ENCODE data around the gene PITPNC1. TPM values are rescaled to one million over a fixed set of nuclear protein-coding genes. Genes with fewer than 3 reads are reported as not detected.

PITPNC1 gene
- total and polyA plus RNA-seq, 7 donors: 3.0 to 15.7 (median 5.6) TPM

- intact Hi-C loops (cut with DNase I): no loop called here
- no peak for DNase-seq
- no peak for TF ChIP-seq POLR2A (IDR thresholded peaks at IDR 0.05)
- TF ChIP-seq POLR2AphosphoS5 (IDR thresholded peaks at IDR 0.05): no peak
- no peak for TF ChIP-seq CTCF (IDR thresholded peaks at IDR 0.05)
- no peak for TF ChIP-seq EP300 (IDR thresholded peaks at IDR 0.05)
- Histone ChIP-seq H3K36me3 (peaks cover 9 to 96% (median 21%) of the 10 kb centered on the region in 4 donors), H3K4me3 (no peak overlapping the region), H3K27ac (no peak overlapping the region), H3K4me1 (peaks cover 0 to 3% (median 0%) of the 10 kb centered on the region in 4 donors), H3K9me3 (no peaks in the 10 kb centered on the region), H3K27me3 (no peaks in the 10 kb centered on the region)
- WGBS, 2 donors: 92 to 94% methylated on average over 10 of the region's 10 CpGs
These were observed 23.9 kb upstream of the PITPNC1 start for GRCh38 chr17:67353161-67353560.

GRCh38 chr17:67353929-67354574, 23.0 kb upstream of the PITPNC1 start:
- TF ChIP-seq CTCF (IDR thresholded peaks at IDR 0.05) (no peak), POLR2A (IDR thresholded peaks at IDR 0.05) (no peak), POLR2AphosphoS5 (IDR thresholded peaks at IDR 0.05) (no peak), EP300 (IDR thresholded peaks at IDR 0.05) (no peak)
- no peak for DNase-seq
- H3K27ac ChIP-seq: no peak overlapping the region
- H3K4me1 ChIP-seq: peaks cover 0 to 9% (median 6%) of the 10 kb centered on the region in 4 donors
- peaks cover 6 to 87% (median 19%) of the 10 kb centered on the region in 4 donors for H3K36me3 ChIP-seq
- no peaks in the 10 kb centered on the region for H3K27me3 ChIP-seq
- intact Hi-C loops (cut with DNase I): no loop called here
- WGBS, 2 donors: 92 to 95% methylated on average over 8 of the region's 8 CpGs
- no peaks in the 10 kb centered on the region for H3K9me3 ChIP-seq
- H3K4me3 ChIP-seq: no peak overlapping the region

- TF ChIP-seq CTCF (IDR thresholded peaks at IDR 0.05) (no peak), POLR2A (IDR thresholded peaks at IDR 0.05) (no peak), POLR2AphosphoS5 (IDR thresholded peaks at IDR 0.05) (no peak), EP300 (IDR thresholded peaks at IDR 0.05) (no peak)
- H3K36me3 ChIP-seq: peaks cover 6 to 47% (median 16%) of the 10 kb centered on the region in 4 donors
- no peak overlapping the region for H3K4me3 ChIP-seq
- H3K9me3 ChIP-seq: no peaks in the 10 kb centered on the region
- no peak for DNase-seq
- H3K4me1 ChIP-seq: peaks cover 0 to 42% (median 38%) of the 10 kb centered on the region in 4 donors
- intact Hi-C loops (cut with DNase I): no loop called here
- WGBS, 2 donors: 76 to 84% methylated on average over 2 of the region's 2 CpGs
- H3K27ac ChIP-seq: no peak overlapping the region
- no peaks in the 10 kb centered on the region for H3K27me3 ChIP-seq
These were observed 18.5 kb upstream of the PITPNC1 start for GRCh38 chr17:67358612-67359011.

DNA sequence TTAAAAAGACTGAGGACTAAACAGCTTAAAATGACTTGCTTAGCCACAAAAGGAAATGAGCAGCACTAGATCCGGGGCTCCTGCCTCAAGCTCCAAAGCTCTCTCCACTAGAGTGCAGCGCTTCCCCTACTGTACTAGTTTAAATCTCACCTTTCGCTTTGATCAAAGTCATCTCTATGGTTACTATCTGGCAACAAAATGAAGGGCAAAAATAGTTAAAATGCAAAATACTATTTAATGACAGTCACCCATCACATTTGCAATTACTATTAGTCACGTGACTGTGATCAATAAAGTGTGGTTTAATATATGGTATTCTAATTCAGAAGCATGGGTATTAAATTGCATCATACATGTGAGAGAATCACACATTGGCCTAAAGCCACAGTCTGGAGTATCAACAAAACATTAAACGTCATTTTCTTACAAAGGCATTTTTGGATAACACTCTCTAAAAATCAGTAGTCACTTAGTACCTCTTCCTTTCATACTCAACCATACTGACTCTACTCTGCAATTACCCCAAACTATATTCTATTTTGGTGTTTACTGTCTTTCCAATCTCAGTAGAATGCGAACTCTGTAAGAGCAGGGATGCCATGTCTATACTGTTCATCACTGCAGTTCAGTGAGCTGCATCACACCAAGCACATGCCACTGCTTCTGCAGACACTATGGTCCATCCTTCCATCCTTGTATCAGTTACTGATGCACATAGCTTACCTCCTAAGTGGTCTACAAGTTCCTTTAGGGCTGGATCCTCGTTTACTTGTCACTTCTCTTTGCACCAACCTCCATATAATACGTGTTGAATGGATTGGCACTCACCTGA, 16.9 kb upstream of the PITPNC1 start:
- Histone ChIP-seq H3K9me3 (no peaks in the 10 kb centered on the region), H3K36me3 (peaks cover 6 to 31% (median 8%) of the 10 kb centered on the region in 4 donors), H3K27ac (no peak overlapping the region), H3K4me1 (peaks cover 0 to 58% (median 53%) of the 10 kb centered on the region in 4 donors), H3K27me3 (no peaks in the 10 kb centered on the region), H3K4me3 (no peak overlapping the region)
- TF ChIP-seq EP300 (IDR thresholded peaks at IDR 0.05) (no peak), POLR2A (IDR thresholded peaks at IDR 0.05) (no peak), CTCF (IDR thresholded peaks at IDR 0.05) (no peak), POLR2AphosphoS5 (IDR thresholded peaks at IDR 0.05) (no peak)
- 61 to 64% methylated on average over 8 of the region's 8 CpGs for WGBS, 2 donors
- no peak for DNase-seq
- intact Hi-C loops (cut with DNase I): loop anchor here (10.0 kb wide), 1 partner anchor 355 kb away; the partner anchor contains the start of gene NOL11
